Colonic mucosa (tissue), 4 donors: ENCODE results near the gene PLCB4. TPM values are rescaled to one million over a fixed set of nuclear protein-coding genes. Genes with fewer than 3 reads are reported as not detected.

Experiments used
- DNase-seq: peaks from one replicate; pipeline ENCODE4 v3.0.0-alpha.2; 2020
- H3K27ac ChIP-seq: fragments of 200-600 bp; one replicate; pipeline ENCODE4 v1.8.0; 2021
- H3K27me3 ChIP-seq: fragments of 200-600 bp; one replicate; pipeline ENCODE4 v1.8.0; 2021
- H3K36me3 ChIP-seq: fragments of 200-600 bp; one replicate; pipeline ENCODE4 v1.8.0; 2021
- H3K4me1 ChIP-seq: fragments of 200-600 bp; one replicate; pipeline ENCODE4 v1.8.0; 2021; ENCODE audit warnings: mild to moderate bottlenecking
- H3K4me3 ChIP-seq: fragments of 200-600 bp; one replicate; pipeline ENCODE4 v1.8.0; 2021
- H3K9ac ChIP-seq, 2 donors: one replicate each; pipeline ENCODE4 v1.7.0; 2013; ENCODE audit warnings: control low read depth in 2 of 2, low read depth in 2 of 2, low read length in 2 of 2
- H3K9me3 ChIP-seq: fragments of 200-600 bp; one replicate; pipeline ENCODE4 v1.8.0; 2021
- CTCF ChIP-seq: fragments of 200-600 bp; IDR thresholded peaks from one replicate; pipeline ENCODE4 v1.8.0; 2022; ENCODE audit warnings: antibody characterized with exemption, mild to moderate bottlenecking
- intact Hi-C: fragments of 100-400 bp; cut with DNase I; formaldehyde crosslinking; loops from one replicate; pipeline ENCODE4 v1.14.1; 2022
- total RNA-seq, 2 donors: library from RNA; stranded (reverse); fragmentation: NEBNext Ultra II Directional in 1 of 2; extraction: Animal tissue kit (Norgen Biotek cat#: 25700) in 1 of 2; gene quantifications; one replicate each; pipeline ENCODE4 v1.2.1, GENCODE V29; 2021
- donor health status: healthy.
- donor health status: DM: no; HTN: no; CAD: no.
- donor health status: DM: no; HTN: no; CAD: no.

The PLCB4 gene
- total RNA-seq, 2 donors from 2014 or later = 39.4 to 39.5 TPM

DNA sequence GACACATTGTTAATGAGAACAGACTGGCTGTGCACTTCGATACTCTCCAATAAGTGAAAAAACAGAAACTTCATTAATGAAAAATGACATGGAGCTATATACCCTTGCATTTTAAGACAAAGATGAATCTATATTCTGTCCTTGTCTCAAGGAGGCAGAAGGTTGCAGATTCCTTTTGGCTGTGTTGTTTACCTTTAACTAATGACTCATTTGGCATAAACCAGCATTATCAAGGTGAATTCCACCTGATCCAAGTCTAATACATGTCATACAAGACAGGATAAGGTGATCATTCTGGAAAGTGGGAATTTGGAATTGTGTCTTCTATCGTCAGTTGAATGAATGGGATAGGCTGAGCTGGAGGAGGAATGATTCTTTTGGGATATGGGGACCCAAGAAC, 192.9 kb downstream of the PLCB4 start:
- Histone ChIP-seq H3K36me3 (no peaks in the 10 kb centered on the region), H3K9ac (no peak overlapping the region), H3K4me1 (no peaks in the 10 kb centered on the region), H3K9me3 (no peaks in the 10 kb centered on the region), H3K27ac (no peak overlapping the region), H3K4me3 (no peak overlapping the region), H3K27me3 (no peaks in the 10 kb centered on the region)
- intact Hi-C loops = no loop called here
- no peak for DNase-seq
- TF ChIP-seq CTCF = no peak

DNA sequence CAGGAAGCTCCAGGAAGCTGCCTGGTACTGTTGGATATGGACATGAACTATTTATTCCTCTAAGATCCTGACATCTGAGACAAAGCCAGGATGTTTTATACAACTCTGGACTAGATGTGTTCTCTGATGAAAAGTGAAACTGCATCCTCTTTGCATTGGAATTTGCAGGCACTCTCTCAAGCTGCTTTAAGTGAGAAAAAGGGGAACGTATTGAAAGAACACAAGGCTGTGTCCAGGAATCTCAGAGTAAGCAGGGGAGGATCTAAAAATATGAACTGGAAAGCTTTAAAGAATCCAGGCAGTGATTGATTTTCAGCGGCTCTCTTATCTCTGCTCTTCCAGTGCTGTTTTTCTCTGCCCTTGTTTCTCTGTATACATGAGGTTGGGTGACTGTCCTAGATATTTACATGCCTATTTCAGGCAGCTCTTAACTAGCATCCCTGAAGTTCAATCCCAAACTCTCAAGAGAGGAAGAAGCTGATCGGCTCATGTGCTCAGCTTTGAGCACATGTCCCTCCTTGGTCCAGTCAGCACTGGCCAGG, 193.8 kb downstream of the PLCB4 start:
- intact Hi-C loops = no loop called here
- no peak for DNase-seq

GRCh38 chr20:9269280-9269971, 200.5 kb downstream of the PLCB4 start:
- H3K27ac ChIP-seq = no peak overlapping the region

More for the DNA sequence above, 193.8 kb downstream of the PLCB4 start:
- H3K9me3 ChIP-seq = no peaks in the 10 kb centered on the region
- H3K27me3 ChIP-seq = no peaks in the 10 kb centered on the region
- H3K9ac ChIP-seq = no peak overlapping the region
- H3K4me3 ChIP-seq = no peak overlapping the region
- no peaks in the 10 kb centered on the region for H3K36me3 ChIP-seq
- no peaks in the 10 kb centered on the region for H3K4me1 ChIP-seq
- no peak for TF ChIP-seq CTCF
- H3K27ac ChIP-seq = no peak overlapping the region

GRCh38 chr20:9270831-9271230, 201.9 kb downstream of the PLCB4 start:
- H3K9me3 ChIP-seq = no peaks in the 10 kb centered on the region

More at GRCh38 chr20:9269280-9269971, 200.5 kb downstream of the PLCB4 start:
- Histone ChIP-seq H3K4me3 (no peak overlapping the region), H3K9ac (no peak overlapping the region), H3K9me3 (no peaks in the 10 kb centered on the region), H3K4me1 (no peaks in the 10 kb centered on the region), H3K27me3 (no peaks in the 10 kb centered on the region), H3K36me3 (no peaks in the 10 kb centered on the region)
- intact Hi-C loops = no loop called here
- no peak for DNase-seq
- TF ChIP-seq CTCF = no peak

GRCh38 chr20:9276966-9277468, 208.1 kb downstream of the PLCB4 start:
- Histone ChIP-seq H3K4me1 (no peaks in the 10 kb centered on the region), H3K4me3 (no peak overlapping the region), H3K9me3 (no peaks in the 10 kb centered on the region), H3K27me3 (no peaks in the 10 kb centered on the region), H3K27ac (no peak overlapping the region), H3K36me3 (no peaks in the 10 kb centered on the region), H3K9ac (no peak overlapping the region)
- intact Hi-C loops = no loop called here
- DNase-seq = no peak
- TF ChIP-seq CTCF = no peak

More at GRCh38 chr20:9270831-9271230, 201.9 kb downstream of the PLCB4 start:
- Histone ChIP-seq H3K27ac (no peak overlapping the region), H3K4me1 (no peaks in the 10 kb centered on the region), H3K27me3 (no peaks in the 10 kb centered on the region), H3K36me3 (no peaks in the 10 kb centered on the region), H3K9ac (no peak overlapping the region), H3K4me3 (no peak overlapping the region)
- TF ChIP-seq CTCF = no peak
- no peak for DNase-seq
- intact Hi-C loops = no loop called here
